H9 (cell line): ENCODE results near the gene ANKRD13C. TPM values are rescaled to one million over a fixed set of nuclear protein-coding genes. Genes with fewer than 3 reads are reported as not detected.

Experiments used
- DNase-seq: peaks from one replicate; pipeline ENCODE4 v3.0.0-alpha.2; 2017
- H2AFZ ChIP-seq: one replicate; pipeline ENCODE4 v1.6.1; 2013; ENCODE audit warnings: mild to moderate bottlenecking, low read length, control low read depth, moderate library complexity
- H2AK5ac ChIP-seq: 2 replicates; pipeline ENCODE4 v1.6.1; 2013; ENCODE audit warnings: low read length, control low read depth, mixed read lengths; ENCODE audit not compliant: insufficient read length
- H2BK120ac ChIP-seq: one replicate; pipeline ENCODE4 v1.6.1; 2013; ENCODE audit warnings: low read depth, mild to moderate bottlenecking, low read length, control low read depth, inconsistent platforms; ENCODE audit not compliant: poor library complexity, severe bottlenecking
- H2BK12ac ChIP-seq: 2 replicates; pipeline ENCODE4 v1.6.1; 2013; ENCODE audit warnings: low read length, control low read depth, mixed read lengths, low read depth; ENCODE audit not compliant: insufficient read length
- H2BK15ac ChIP-seq: 2 replicates; pipeline ENCODE4 v1.6.1; 2013; ENCODE audit warnings: low read depth, low read length, control low read depth
- H2BK20ac ChIP-seq: one replicate; pipeline ENCODE4 v1.6.1; 2013; ENCODE audit warnings: low read depth, mild to moderate bottlenecking, low read length, control low read depth, inconsistent platforms; ENCODE audit not compliant: poor library complexity, severe bottlenecking
- H2BK5ac ChIP-seq: 2 replicates; pipeline ENCODE4 v1.6.1; 2013; ENCODE audit warnings: low read length, control low read depth, mixed read lengths; ENCODE audit not compliant: insufficient read length
- H3K14ac ChIP-seq: 2 replicates; pipeline ENCODE4 v1.6.1; 2013; ENCODE audit warnings: low read length, control low read depth; ENCODE audit not compliant: insufficient read depth
- H3K18ac ChIP-seq: 2 replicates; pipeline ENCODE4 v1.6.1; 2013; ENCODE audit warnings: low read depth, mild to moderate bottlenecking, mixed read lengths, low read length, control low read depth; ENCODE audit not compliant: insufficient read length
- H3K23ac ChIP-seq: 2 replicates; pipeline ENCODE4 v1.6.1; 2013; ENCODE audit warnings: low read length, control low read depth, mixed read lengths, low read depth; ENCODE audit not compliant: insufficient read length
- H3K23me2 ChIP-seq: 2 replicates; pipeline ENCODE4 v1.6.1; 2013; ENCODE audit warnings: low read depth, mild to moderate bottlenecking, mixed read lengths, low read length, control low read depth; ENCODE audit not compliant: insufficient read length, poor library complexity, severe bottlenecking
- H3K27ac ChIP-seq: 2 replicates; pipeline ENCODE4 v1.5.1; 2013; ENCODE audit warnings: low read length, control low read depth, mixed read lengths, low read depth; ENCODE audit not compliant: insufficient read length
- H3K27me3 ChIP-seq: 2 replicates; pipeline ENCODE4 v1.6.1; 2013; ENCODE audit warnings: low read length, control low read depth, inconsistent platforms; ENCODE audit not compliant: insufficient read depth
- H3K4ac ChIP-seq: 2 replicates; pipeline ENCODE4 v1.6.1; 2013; ENCODE audit warnings: low read depth, mild to moderate bottlenecking, control low read depth, inconsistent platforms, low read length, moderate library complexity
- H3K4me1 ChIP-seq: 2 replicates; pipeline ENCODE4 v1.6.1; 2013; ENCODE audit warnings: low read length, control low read depth, inconsistent platforms; ENCODE audit not compliant: insufficient read depth
- H3K4me2 ChIP-seq: 2 replicates; pipeline ENCODE4 v1.6.1; 2013; ENCODE audit warnings: low read length, control low read depth, mixed read lengths; ENCODE audit not compliant: insufficient read length, insufficient read depth
- H3K56ac ChIP-seq: 2 replicates; pipeline ENCODE4 v1.6.1; 2013; ENCODE audit warnings: low read depth, mild to moderate bottlenecking, mixed read lengths, low read length, control low read depth; ENCODE audit not compliant: insufficient read length
- H3K79me1 ChIP-seq: 2 replicates; pipeline ENCODE4 v1.6.1; 2013; ENCODE audit warnings: low read depth, mild to moderate bottlenecking, moderate library complexity, low read length, control low read depth, inconsistent platforms; ENCODE audit not compliant: insufficient read depth, poor library complexity, severe bottlenecking
- H3K79me2 ChIP-seq: 2 replicates; pipeline ENCODE4 v1.6.1; 2013; ENCODE audit warnings: low read length, control low read depth, inconsistent platforms; ENCODE audit not compliant: insufficient read depth
- H3K9ac ChIP-seq: 2 replicates; pipeline ENCODE4 v1.6.1; 2013; ENCODE audit warnings: low read length, control low read depth, mixed read lengths; ENCODE audit not compliant: insufficient read length; ENCODE audit errors: extremely low read depth
- H3K9me3 ChIP-seq: one replicate; pipeline ENCODE4 v1.6.1; 2013; ENCODE audit warnings: low read depth, low read length, inconsistent platforms; ENCODE audit not compliant: control insufficient read depth
- H3T11ph ChIP-seq: one replicate; pipeline ENCODE4 v1.6.1; 2013; ENCODE audit warnings: mild to moderate bottlenecking, low read length, control low read depth, inconsistent platforms
- H4K20me1 ChIP-seq: one replicate; pipeline ENCODE4 v1.6.1; 2013; ENCODE audit not compliant: control insufficient read depth, insufficient read length, insufficient read depth
- H4K5ac ChIP-seq: 2 replicates; pipeline ENCODE4 v1.6.1; 2013; ENCODE audit warnings: low read depth, mild to moderate bottlenecking, mixed read lengths, low read length, control low read depth; ENCODE audit not compliant: insufficient read length
- H4K8ac ChIP-seq: replicated peaks from 2 replicates; pipeline ENCODE4 v1.6.1; 2013; ENCODE audit warnings: low read length, control low read depth, mixed read lengths, low read depth; ENCODE audit not compliant: insufficient read length
- H4K91ac ChIP-seq: 2 replicates; pipeline ENCODE4 v1.6.1; 2013; ENCODE audit warnings: low read depth, mild to moderate bottlenecking, moderate library complexity, mixed read lengths, low read length, control low read depth; ENCODE audit not compliant: insufficient read length
- H3K27ac Mint-ChIP-seq, 3 experiments: 2 replicates in 2 of 3; 3 replicates in 1 of 3; pipeline ENCODE4 v1.8.0; 2020 to 2021; ENCODE audit warnings: mixed read lengths in 3 of 3, mild to moderate bottlenecking in 1 of 3, moderate library complexity in 1 of 3
- H3K27me3 Mint-ChIP-seq: 2 replicates; pipeline ENCODE4 v1.8.0; 2021; ENCODE audit warnings: low read depth, mild to moderate bottlenecking, moderate library complexity, mixed read lengths
- H3K36me3 Mint-ChIP-seq, 3 experiments: 2 replicates in 2 of 3; 3 replicates in 1 of 3; pipeline ENCODE4 v1.8.0; 2020 to 2021; ENCODE audit warnings: low read depth in 3 of 3, mixed read lengths in 3 of 3; ENCODE audit not compliant: insufficient read depth in 1 of 3
- H3K4me1 Mint-ChIP-seq, 2 experiments: 2 replicates each; pipeline ENCODE4 v1.8.0; 2020; ENCODE audit warnings: mixed read lengths in 2 of 2
- H3K4me3 Mint-ChIP-seq, 2 experiments: 2 replicates in 1 of 2; 3 replicates in 1 of 2; pipeline ENCODE4 v1.8.0; 2020 to 2021; ENCODE audit warnings: mild to moderate bottlenecking in 2 of 2, mixed read lengths in 2 of 2, moderate library complexity in 1 of 2
- H3K9me3 Mint-ChIP-seq, 2 experiments: 2 replicates in 1 of 2; 3 replicates in 1 of 2; pipeline ENCODE4 v1.8.0; 2020; ENCODE audit warnings: mild to moderate bottlenecking in 2 of 2, mixed read lengths in 2 of 2, moderate library complexity in 1 of 2
- CTCF ChIP-seq: fragments of 200-600 bp; sonication (generic); conservative IDR thresholded peaks from 3 replicates; pipeline ENCODE4 v1.8.0; 2021; ENCODE audit warnings: antibody characterized with exemption, mild to moderate bottlenecking
- WGBS: extraction: QIAGEN DNeasy Blood & Tissue Kit; methylation state at CpG from one replicate; pipeline ENCODE4 v1.1.7; 2013; ENCODE audit warnings: missing lambda C conversion rate, low lambda C conversion rate, mixed read lengths; ENCODE audit not compliant: insufficient read length; ENCODE audit errors: extremely low coverage; 5-methylcytosine and 5-hydroxymethylcytosine counted together
- total RNA-seq: library from RNA; stranded (reverse); gene quantifications from 2 replicates; pipeline ENCODE4 v1.2.1, GENCODE V29; 2021

ANKRD13C gene
- total RNA-seq, 1 experiment from 2014 or later: 19.7 TPM

- no peaks in the 10 kb centered on the region for H3K27me3 ChIP-seq
- DNase-seq: no peak
- H3K4me1 ChIP-seq: no peaks in the 10 kb centered on the region
- H2AK5ac ChIP-seq: no peak overlapping the region
- H4K5ac ChIP-seq: no peak overlapping the region
- H2AFZ ChIP-seq: no peak overlapping the region
- H4K91ac ChIP-seq: no peak overlapping the region
- H3K79me1 ChIP-seq: no peaks in the 10 kb centered on the region
- H3K4ac ChIP-seq: no peak overlapping the region
- no peaks in the 10 kb centered on the region for H3K23me2 ChIP-seq
- H2BK120ac ChIP-seq: no peak overlapping the region
- no peak overlapping the region for H2BK5ac ChIP-seq
- no peaks in the 10 kb centered on the region for H3K9me3 ChIP-seq
- Mint-ChIP-seq H3K4me1 (peaks cover 6 to 7% of the 10 kb centered on the region in 2 experiments; a peak in 2 of 4 replicates), H3K27ac (peak overlapping the region; percentile 63 to 80 (median 74)), H3K9me3 (no peaks in the 10 kb centered on the region), H3K36me3 (peaks cover 0 to 5% (median under 1%) of the 10 kb centered on the region in 3 experiments; a peak in 4 of 7 replicates), H3K4me3 (0 out of 5 replicates have a peak overlapping the region, but pooled peaks of 1 of the 2 experiments have one; percentile 3), H3K27me3 (no peaks in the 10 kb centered on the region)
- H3K14ac ChIP-seq: no peak overlapping the region
- no peaks in the 10 kb centered on the region for H3K79me2 ChIP-seq
- no peak overlapping the region for H2BK20ac ChIP-seq
- WGBS: no CpG with 5 or more reads among the region's 3 CpGs
- no peaks in the 10 kb centered on the region for H4K20me1 ChIP-seq
- no peak overlapping the region for H2BK12ac ChIP-seq
- no peak overlapping the region for H3T11ph ChIP-seq
- no peak overlapping the region for H3K4me2 ChIP-seq
- H3K23ac ChIP-seq: no peak overlapping the region
- H3K56ac ChIP-seq: no peak overlapping the region
- H3K18ac ChIP-seq: no peak overlapping the region
- H3K27ac ChIP-seq: no peak overlapping the region
- no peak for TF ChIP-seq CTCF
- no peak overlapping the region for H4K8ac ChIP-seq
- no peak overlapping the region for H2BK15ac ChIP-seq
- no peak overlapping the region for H3K9ac ChIP-seq
Measured at GRCh38 chr1:70361727-70362398, 7.3 kb upstream of the ANKRD13C start.
